Gastrocnemius medialis (tissue), 4 donors: Measurements from ENCODE around the gene SMOC1.

Experiments used
- CTCF ChIP-seq, 5 experiments: fragments of 450-650 bp in 3 of 5; fragments of 200-600 bp in 2 of 5; sonication (generic) in 2 of 5; IDR thresholded peaks in 4 of 5; conservative IDR thresholded peaks in 1 of 5; 1 replicate in 4 of 5; 2 replicates in 1 of 5; pipeline ENCODE4 v1.5.1; 2016 to 2019; ENCODE audit warnings: antibody characterized with exemption in 5 of 5, mild to moderate bottlenecking in 3 of 5, moderate library complexity in 3 of 5
- POLR2A ChIP-seq, 2 donors: fragments of 450-650 bp; IDR thresholded peaks; one replicate each; pipeline ENCODE4 v1.6.1; 2017; ENCODE audit warnings: antibody characterized with exemption in 2 of 2, mild to moderate bottlenecking in 2 of 2, moderate library complexity in 2 of 2

GRCh38 chr14:70033561-70033960, 154.3 kb downstream of the SMOC1 start:
- TF ChIP-seq CTCF (IDR thresholded peaks at IDR 0.05 in 4 of 5, conservative IDR thresholded peaks at IDR 0.05 in 1 of 5) (no peak), POLR2A (IDR thresholded peaks at IDR 0.05) (no peak)
